Testis (tissue), 3 donors: Measurements from ENCODE around the gene UTP11. TPM values are rescaled to one million over a fixed set of nuclear protein-coding genes. Genes with fewer than 3 reads are reported as not detected.
A peak's percentile ranks its signal among the peaks of the same experiment; 100 is the strongest.
"Not testable (repeated sequence)": the region's sequence is repeated elsewhere in the genome, so short reads cannot be mapped to it uniquely, and the experiment has no call there.

Source experiments
- DNase-seq: peaks from one replicate; pipeline ENCODE4 v3.0.0-alpha.2; 2019
- H3K27ac ChIP-seq, 2 donors: fragments of 200-600 bp; sonication (generic); one replicate each; pipeline ENCODE4 v1.5.1; 2019
- H3K27me3 ChIP-seq: fragments of 200-600 bp; sonication (generic); one replicate; pipeline ENCODE4 v1.5.1; 2019
- H3K36me3 ChIP-seq: fragments of 200-600 bp; sonication (generic); one replicate; pipeline ENCODE4 v1.5.1; 2017; ENCODE audit warnings: low read depth; ENCODE audit errors: missing control alignments
- H3K4me1 ChIP-seq: fragments of 200-600 bp; sonication (generic); one replicate; pipeline ENCODE4 v1.5.1; 2019
- H3K4me3 ChIP-seq, 2 donors: fragments of 200-600 bp; sonication (generic); one replicate each; pipeline ENCODE4 v1.5.1; 2017 to 2019
- H3K9me3 ChIP-seq: fragments of 200-600 bp; sonication (generic); one replicate; pipeline ENCODE4 v1.5.1; 2017
- CTCF ChIP-seq, 3 experiments: fragments of 450-650 bp in 2 of 3; fragments of 200-600 bp in 1 of 3; sonication (generic) in 1 of 3; IDR thresholded peaks; one replicate each; pipeline ENCODE4 v1.5.1; 2016 to 2019; ENCODE audit warnings: antibody characterized with exemption in 3 of 3, mild to moderate bottlenecking in 2 of 3, moderate library complexity in 1 of 3
- POLR2A ChIP-seq: fragments of 450-650 bp; IDR thresholded peaks from one replicate; pipeline ENCODE4 v1.6.1; 2017; ENCODE audit warnings: antibody characterized with exemption, mild to moderate bottlenecking, moderate library complexity
- WGBS, 2 donors: methylation state at CpG; one replicate each; pipeline ENCODE4 v1.1.5; 2018; 5-methylcytosine and 5-hydroxymethylcytosine counted together
- intact Hi-C: fragments of 100-400 bp; cut with DNase I; formaldehyde crosslinking; loops from one replicate; pipeline ENCODE4 v1.15.1; 2023; ENCODE audit warnings: low total_unique reads
- polyA plus RNA-seq: library from polyadenylated mRNA; stranded (reverse); fragments of 350-450 nt; fragmentation: Illumina TruSeq; extraction: RNeasy Lipid Tissue Mini Kit (QIAGEN cat#74804); gene quantifications from one replicate; pipeline ENCODE4 v1.2.3, GENCODE V29; 2014; ENCODE audit warnings: low read depth, low replicate concordance; ENCODE audit not compliant: insufficient read depth
- total RNA-seq, 2 donors: library from RNA; depleted of rRNA; stranded (reverse); fragments of >200 nt; gene quantifications; one replicate each; pipeline ENCODE4 v1.2.3, GENCODE V29; 2016

Gene UTP11
- total and polyA plus RNA-seq, 3 donors from 2014 or later = 35.6 to 43.3 (median 42.4) TPM

GRCh38 chr1:37975083-37975482 lies 37.5 kb upstream of the UTP11 start:
- DNase-seq = peak; percentile 40
- peak in 2 of 3 experiments; percentile 47 to 49 for TF ChIP-seq CTCF (IDR thresholded peaks at IDR 0.05)
- H3K9me3 ChIP-seq, H3K27me3 ChIP-seq, H3K4me3 ChIP-seq, H3K27ac ChIP-seq, intact Hi-C loops, H3K4me1 ChIP-seq, H3K36me3 ChIP-seq: not testable (repeated sequence)
- 61 to 71% methylated on average over 6 of the region's 6 CpGs for WGBS, 2 donors

GRCh38 chr1:37978541-37978940 lies 34.0 kb upstream of the UTP11 start:
- H3K27ac ChIP-seq = no peak overlapping the region
- no peak for DNase-seq
- H3K9me3 ChIP-seq = no peaks in the 10 kb centered on the region
- no peaks in the 10 kb centered on the region for H3K36me3 ChIP-seq
- no peak for TF ChIP-seq POLR2A
- TF ChIP-seq CTCF (IDR thresholded peaks at IDR 0.05) = no peak
- H3K4me1 ChIP-seq = no peaks in the 10 kb centered on the region
- H3K27me3 ChIP-seq = no peaks in the 10 kb centered on the region
- no peak overlapping the region for H3K4me3 ChIP-seq
- WGBS, 2 donors = 87 to 90% methylated on average over 4 of the region's 4 CpGs
- intact Hi-C loops = no loop called here

- intact Hi-C loops = no loop called here
- TF ChIP-seq POLR2A (no peak), CTCF (IDR thresholded peaks at IDR 0.05) (no peak)
- Histone ChIP-seq H3K4me3 (no peak overlapping the region), H3K4me1 (no peaks in the 10 kb centered on the region), H3K36me3 (no peaks in the 10 kb centered on the region), H3K27ac (no peak overlapping the region), H3K27me3 (no peaks in the 10 kb centered on the region), H3K9me3 (no peaks in the 10 kb centered on the region)
- no peak for DNase-seq
- 97 to 100% methylated on average over 2 of the region's 2 CpGs for WGBS, 2 donors
Observed at GRCh38 chr1:37983546-37983945, 29.0 kb upstream of the UTP11 start.

GRCh38 chr1:37987679-37988078 lies 24.9 kb upstream of the UTP11 start:
- Histone ChIP-seq H3K27me3 (no peaks in the 10 kb centered on the region), H3K27ac (no peak overlapping the region), H3K4me3 (no peak overlapping the region), H3K4me1 (no peaks in the 10 kb centered on the region), H3K9me3 (no peaks in the 10 kb centered on the region), H3K36me3 (no peaks in the 10 kb centered on the region)
- TF ChIP-seq CTCF (IDR thresholded peaks at IDR 0.05) (no peak), POLR2A (no peak)
- DNase-seq = no peak
- intact Hi-C loops = no loop called here
- 54 to 60% methylated on average over 1 of the region's 1 CpG for WGBS, 2 donors

- intact Hi-C loops = no loop called here
- no peaks in the 10 kb centered on the region for H3K27me3 ChIP-seq
- DNase-seq = no peak
- H3K4me1 ChIP-seq = no peaks in the 10 kb centered on the region
- peak overlapping the region; percentile 13 to 77 for H3K27ac ChIP-seq
- no peaks in the 10 kb centered on the region for H3K36me3 ChIP-seq
- 0% methylated on average over 28 to 30 of the region's 30 CpGs for WGBS, 2 donors
- no peaks in the 10 kb centered on the region for H3K9me3 ChIP-seq
- TF ChIP-seq CTCF (IDR thresholded peaks at IDR 0.05) (no peak), POLR2A (no peak)
- H3K4me3 ChIP-seq = peak overlapping the region; percentile 74 to 96
Observed at GRCh38 chr1:37989361-37989930, 23.1 kb upstream of the UTP11 start.
